NCI-H2196 treated with DMSO at 0.1 percent for 48 hours (cell line): ENCODE measurements around the gene NSFL1C.
A peak's percentile ranks its signal among the peaks of the same experiment; 100 is the strongest.
"Not testable (repeated sequence)": the region's sequence is repeated elsewhere in the genome, so short reads cannot be mapped to it uniquely, and the experiment has no call there.

Experiments
- DNase-seq: peaks from one replicate; lab custom pipeline; 2025; ENCODE audit not compliant: unreplicated experiment; lab: John Stamatoyannopoulos, UW

Gene NSFL1C

DNA sequence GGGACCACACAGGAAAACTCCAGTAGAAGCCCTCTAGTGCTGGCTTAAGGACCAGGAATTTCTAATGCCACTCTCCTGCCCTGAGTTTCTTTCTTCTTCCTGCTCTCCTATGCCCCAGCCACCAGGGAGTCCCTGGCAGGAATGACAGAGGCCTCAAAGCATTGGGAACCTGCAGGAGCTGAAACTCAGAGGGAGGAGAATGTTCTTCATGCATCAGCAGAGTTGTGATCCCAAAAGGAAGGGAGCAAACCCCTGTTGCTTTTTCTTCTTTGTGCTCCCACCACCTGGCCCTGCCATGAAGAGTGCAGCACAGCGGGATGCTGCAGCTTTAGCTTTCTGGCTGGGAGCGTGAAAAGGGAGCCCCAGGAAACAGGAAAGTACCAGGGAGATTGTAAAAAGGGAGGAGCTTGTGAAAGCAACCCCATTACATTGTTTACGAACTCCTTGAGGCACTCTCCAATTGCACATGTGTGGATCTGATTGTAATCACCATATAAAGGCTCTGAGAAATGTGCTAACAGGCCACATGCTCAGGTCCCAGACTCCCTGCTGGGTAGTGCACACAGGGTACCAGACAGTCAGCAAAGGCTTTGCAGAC lies 39.1 kb downstream of the NSFL1C start:
- DNase-seq, result peak; percentile 80

- DNase-seq, result no peak
Measured at GRCh38 chr20:1426231-1426849, 40.3 kb downstream of the NSFL1C start.

- DNase-seq, result no peak
Measured at GRCh38 chr20:1424336-1424735, 42.3 kb downstream of the NSFL1C start.

GRCh38 chr20:1423625-1424106 lies 43.0 kb downstream of the NSFL1C start:
- DNase-seq, result peak; percentile 57

- DNase-seq, result no peak
Measured at GRCh38 chr20:1423206-1423605, 43.4 kb downstream of the NSFL1C start.

- DNase-seq, result no peak
Measured at GRCh38 chr20:1422753-1423152, 43.9 kb downstream of the NSFL1C start.

GRCh38 chr20:1420066-1420465 lies 46.6 kb downstream of the NSFL1C start:
- DNase-seq, result no peak

- DNase-seq, result no peak
Measured at GRCh38 chr20:1418350-1418749, 48.3 kb downstream of the NSFL1C start.

GRCh38 chr20:1417790-1418189 lies 48.9 kb downstream of the NSFL1C start:
- DNase-seq, result no peak

GRCh38 chr20:1417273-1417672 lies 49.4 kb downstream of the NSFL1C start:
- no peak for DNase-seq

DNA sequence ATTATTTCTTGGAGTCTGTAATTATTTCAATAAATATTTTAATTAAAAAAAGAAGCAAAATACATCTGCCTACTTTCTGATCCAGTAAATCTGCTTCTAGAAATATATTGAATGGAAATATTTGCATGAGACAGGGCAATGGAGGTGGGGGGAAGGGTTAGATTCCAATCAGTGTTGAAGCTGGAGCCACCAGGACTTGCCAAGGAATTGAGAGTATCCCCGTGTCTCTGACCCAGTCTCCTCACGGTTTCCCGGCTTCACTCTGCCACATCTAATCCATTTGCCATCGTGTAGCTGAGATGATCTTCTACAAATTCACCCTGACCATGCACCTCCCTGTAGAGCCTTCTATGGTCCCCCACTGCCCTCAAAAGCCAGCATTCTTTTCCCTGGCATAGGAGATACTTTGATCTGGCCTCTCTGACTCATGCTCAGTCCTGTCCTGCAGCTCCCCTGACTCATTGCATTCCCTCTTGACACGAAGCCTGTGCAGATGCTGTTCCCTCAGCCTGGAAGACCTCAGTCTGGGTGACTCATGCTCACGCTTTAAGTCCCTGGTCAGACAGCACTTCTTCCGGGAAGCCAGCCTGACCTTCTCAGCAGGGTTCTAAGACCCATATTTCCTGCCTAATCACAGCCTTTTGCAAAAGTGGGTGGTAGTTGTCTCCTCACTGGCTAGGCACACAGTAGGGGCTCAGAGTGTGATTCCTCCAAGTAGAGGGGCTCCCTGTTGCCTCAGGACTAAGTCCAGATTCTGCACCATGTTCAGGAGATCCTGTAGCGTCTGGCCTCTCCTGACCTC lies 50.8 kb downstream of the NSFL1C start:
- DNase-seq, result no peak

- DNase-seq, result no peak
Measured at GRCh38 chr20:1414982-1415381, 51.7 kb downstream of the NSFL1C start.

GRCh38 chr20:1405801-1406200 lies 60.8 kb downstream of the NSFL1C start:
- DNase-seq, result no peak

- no peak for DNase-seq
Measured at GRCh38 chr20:1403624-1404023, 63.0 kb downstream of the NSFL1C start.

DNA sequence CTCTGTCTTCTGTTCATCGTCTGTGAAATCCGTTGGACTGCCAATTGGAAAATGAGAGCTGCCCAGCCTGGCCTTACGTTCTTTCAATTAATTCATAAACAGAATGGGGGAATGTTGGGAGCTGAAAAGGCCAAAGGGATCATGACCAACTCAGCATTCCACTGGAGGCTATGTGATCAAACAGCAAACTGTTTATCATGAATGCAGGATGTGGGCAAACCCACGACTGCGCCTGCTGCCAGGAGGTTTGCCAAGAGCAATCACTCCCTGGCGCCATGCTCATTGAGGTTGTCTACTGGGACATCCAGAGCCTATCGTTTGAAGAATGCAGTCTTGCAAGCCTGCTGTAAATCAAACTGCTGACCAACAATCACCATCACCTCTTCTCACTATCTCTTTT lies 64.5 kb downstream of the NSFL1C start:
- DNase-seq, result no peak

DNA sequence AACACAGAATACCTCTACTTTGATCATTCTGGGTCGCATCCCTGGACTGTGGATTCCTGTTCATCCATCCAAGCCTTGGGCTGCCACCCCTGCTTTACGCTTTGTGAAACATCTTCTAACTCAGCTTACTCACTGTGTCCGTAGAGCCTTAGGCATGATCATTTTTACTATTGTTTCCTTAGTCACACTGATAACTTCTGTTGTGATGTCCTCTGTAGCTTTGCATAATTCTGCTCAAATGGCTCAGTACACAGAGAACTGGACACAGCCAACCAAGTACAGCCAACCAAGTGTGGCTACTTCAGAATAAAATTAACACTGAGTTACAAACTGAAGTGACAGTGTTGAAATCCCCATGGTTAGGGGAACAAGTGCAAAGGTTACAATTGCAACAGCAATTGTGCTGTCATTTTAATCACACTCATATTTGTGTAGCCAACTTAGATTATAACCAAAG lies 65.2 kb downstream of the NSFL1C start:
- DNase-seq, result no peak

DNA sequence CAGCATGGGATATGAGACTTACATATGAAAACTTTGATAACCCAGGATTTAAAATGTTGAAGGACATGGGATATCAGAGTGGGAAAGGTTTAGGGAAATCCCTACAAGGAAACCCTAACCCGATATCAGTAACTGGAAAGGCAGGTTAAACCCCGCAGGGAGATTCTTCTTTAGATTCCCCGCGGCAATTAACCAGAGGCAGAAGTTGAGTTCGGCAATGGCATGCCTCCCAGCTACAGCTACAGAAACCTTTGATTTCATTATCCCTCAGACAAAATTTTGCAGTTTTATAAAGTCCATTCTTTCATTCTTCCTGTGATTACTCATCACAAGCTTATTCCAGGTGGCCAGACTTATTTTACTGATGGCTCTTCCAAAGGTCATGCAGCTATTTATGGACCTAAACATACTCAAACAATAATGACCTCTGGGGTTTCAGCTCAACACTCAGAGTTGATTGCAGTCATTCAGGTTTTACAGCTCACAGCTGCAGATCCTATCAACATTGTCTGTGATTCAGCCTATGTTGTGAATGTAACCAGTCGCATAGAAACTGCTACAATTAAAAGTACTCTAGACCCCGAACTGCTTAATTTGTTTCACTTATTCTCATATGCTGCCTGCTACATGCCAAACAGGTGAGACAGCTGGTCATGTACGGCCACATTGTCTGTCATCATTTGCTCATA lies 66.8 kb downstream of the NSFL1C start:
- not testable (repeated sequence) for DNase-seq

DNA sequence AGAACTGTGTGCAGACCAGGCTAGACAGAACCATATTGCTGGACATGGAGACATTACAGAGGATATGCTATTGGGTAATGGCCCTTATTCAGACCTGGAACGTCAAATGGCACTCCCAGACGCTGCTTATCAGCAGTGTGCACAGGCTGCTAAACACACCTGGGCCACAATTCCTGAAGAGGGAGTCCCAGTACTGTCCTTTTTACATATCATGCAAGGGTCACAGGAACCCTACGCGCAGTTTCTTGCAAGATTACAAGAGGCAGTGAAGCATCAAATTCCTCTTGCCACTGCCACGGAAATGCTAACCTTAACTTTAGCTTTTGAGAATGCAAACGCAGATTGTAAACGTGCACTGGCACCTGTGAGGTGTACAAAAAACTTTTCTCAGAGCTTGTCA lies 68.5 kb downstream of the NSFL1C start:
- DNase-seq, result not testable (repeated sequence)

DNA sequence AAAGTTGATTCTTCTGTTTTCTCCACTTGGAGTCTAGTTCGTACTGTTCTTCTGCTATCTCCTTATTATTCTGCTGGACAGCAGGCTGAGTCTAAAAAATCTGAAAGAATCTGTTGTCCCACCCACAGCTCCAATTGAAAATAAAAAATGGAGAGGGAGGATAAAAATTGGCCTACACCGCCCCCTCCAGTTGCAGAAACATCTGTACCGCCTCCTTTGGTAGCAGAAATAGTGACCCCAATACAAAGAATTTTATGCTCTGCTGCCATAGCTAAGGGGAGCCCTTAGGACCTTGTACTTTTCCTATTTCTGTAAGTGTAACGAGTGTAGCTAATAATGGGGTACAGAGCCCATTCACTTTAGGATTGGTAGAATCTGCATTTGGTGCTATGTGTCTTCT lies 68.9 kb downstream of the NSFL1C start:
- DNase-seq, result no peak

DNA sequence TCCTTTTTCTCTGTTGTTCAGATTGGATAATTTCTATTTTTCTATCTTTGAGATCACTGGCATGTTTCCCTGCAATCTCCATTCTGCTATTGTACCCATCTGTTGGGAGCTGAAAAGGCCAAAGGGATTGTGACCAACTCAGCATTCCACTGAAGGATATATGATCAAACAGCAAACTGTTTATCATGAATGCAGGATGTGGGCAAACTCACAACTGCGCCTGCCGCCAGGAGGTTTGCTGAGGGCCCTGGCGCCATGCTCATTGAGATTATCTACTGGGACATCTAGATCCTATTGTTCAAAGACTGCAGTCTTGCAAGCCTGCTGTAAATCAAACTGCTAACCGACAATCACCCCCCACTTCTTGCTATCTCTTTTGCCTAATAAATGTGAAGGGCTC lies 69.9 kb downstream of the NSFL1C start:
- DNase-seq, result no peak

DNA sequence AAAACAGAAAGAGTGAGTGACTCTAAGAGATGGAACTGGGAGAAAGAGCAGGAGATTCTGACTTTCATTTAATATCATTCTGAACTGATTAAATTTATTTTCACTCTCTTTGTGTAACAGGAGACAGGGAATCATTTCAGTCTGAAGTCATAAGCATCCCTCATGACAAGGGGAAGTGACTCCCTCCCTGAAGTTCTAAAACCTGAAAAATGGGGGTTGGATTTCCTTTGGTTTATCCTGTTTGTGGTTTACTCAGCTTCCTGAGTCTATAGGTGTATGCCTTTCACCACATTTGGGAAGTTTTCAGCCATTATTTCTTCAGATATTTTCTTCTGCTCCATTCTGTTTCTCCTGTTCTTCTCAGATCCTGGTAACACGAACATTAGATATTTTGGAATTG lies 70.4 kb downstream of the NSFL1C start:
- no peak for DNase-seq
